HG03378 (cell line): ENCODE results near the gene PAPSS2.
"Not testable (repeated sequence)": the region's sequence is repeated elsewhere in the genome, so short reads cannot be mapped to it uniquely, and the experiment has no call there.

Source experiments
- ATAC-seq: cut with Tn5 transposase; IDR thresholded peaks from one replicate; pipeline ENCODE4 v1.9.1; 2021; ENCODE audit warnings: mild to moderate bottlenecking, moderate library complexity; ENCODE audit not compliant: unreplicated experiment

Gene PAPSS2

DNA sequence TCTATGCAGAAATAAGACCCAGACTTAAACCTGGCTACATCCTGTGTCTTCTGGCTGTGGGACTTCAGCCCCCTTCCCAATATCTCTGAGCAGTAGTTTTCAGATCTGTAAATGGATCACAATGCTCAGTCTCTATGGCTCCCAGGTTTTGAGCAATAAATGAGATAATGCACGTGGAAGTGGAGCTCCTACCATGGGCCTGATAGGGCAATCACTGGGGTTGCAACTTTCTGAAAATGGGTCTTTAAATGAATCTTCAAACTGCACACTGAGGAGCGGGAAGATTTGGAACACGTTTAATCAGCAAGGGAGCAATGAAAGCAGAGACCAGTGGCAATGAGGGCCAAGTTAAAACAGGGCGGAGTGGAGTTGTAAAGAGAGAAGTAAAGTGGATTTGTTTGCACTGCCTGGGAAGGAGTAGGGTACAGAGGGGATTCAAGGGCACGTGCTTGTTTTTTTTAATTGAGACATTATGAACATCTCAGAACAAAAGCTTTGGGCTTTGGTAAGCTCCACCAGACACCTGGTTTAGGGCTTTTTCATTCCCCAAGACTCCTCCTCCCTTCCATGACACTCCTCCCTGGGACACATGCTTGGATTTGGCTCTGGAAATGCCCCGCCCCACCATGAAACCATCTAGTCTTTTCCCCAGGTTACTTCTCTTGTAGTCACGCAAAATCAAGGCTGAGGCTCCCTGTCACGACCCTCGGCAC lies 42.7 kb downstream of the PAPSS2 start:
- no peak for ATAC-seq

DNA sequence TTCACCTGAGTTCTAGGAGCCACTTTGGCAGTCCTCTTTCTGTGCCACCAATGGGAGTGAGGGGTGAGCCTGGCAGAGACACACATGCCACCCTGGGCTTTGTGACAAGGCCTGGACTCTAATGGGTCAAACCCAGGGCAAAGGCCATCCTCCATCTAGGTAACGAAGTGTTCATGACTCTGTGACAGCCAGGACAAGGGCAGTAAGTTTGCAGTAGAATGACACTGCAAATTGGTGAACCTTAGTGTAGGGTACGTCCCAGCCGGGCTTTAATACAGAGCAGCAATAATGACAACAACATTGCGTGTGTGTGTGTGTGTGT lies 43.3 kb downstream of the PAPSS2 start:
- ATAC-seq, result no peak

DNA sequence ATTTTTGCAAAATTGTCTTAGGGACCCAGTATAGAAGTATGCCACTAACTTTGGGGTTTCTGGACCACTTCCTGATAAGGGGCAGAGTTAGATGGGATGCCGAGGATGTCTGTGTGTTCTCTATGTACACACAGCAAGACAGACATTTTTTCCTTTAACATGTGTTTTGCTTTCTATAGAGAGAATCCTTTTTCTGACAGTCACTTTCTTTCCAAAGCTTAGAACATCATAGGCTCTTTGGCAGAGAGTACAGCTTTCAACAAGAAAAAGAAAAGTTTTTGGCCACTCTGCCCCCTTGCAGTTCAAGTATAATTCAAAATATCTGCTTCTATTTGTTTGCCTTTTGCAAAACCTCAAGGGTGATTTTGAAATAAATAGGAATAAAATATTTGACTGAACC lies 44.1 kb downstream of the PAPSS2 start:
- no peak for ATAC-seq

DNA sequence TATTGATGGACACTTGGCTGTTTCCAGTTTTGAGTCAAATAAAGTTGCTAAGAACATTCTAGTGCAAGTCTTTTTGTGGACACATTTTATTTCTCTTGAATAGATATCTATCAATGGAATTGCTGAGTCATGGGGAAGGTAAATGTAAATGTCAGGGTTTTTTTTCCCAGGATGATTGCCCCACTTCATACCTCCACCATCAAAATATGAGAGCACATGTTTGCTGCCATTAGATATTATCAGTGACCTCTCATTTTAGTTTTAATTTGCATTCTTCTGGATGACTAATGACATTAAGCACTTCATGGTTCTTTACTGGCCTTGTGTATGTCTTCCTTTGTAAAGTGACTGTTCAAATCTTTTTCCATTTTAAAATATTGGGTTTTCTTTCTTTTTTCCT lies 45.7 kb downstream of the PAPSS2 start:
- no peak for ATAC-seq

DNA sequence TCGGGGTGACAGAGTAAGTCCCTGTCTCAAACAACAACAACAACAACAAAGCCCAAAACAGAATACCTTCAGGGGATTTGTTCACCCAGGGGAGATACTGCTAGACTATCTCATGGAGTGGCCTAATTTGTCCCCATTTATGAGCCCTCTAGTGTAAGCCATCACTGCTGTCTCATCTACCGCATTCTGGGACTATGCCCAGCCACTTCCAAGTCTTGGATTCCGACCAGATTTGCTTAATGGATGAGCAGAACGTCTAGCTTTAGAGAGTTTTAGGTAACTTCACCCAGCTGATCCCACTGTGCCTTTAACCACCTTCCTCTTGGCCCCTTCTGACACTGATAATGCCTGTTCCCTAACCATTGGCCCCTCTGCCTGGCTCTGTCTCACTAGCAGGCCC lies 47.1 kb downstream of the PAPSS2 start:
- ATAC-seq, result no peak

DNA sequence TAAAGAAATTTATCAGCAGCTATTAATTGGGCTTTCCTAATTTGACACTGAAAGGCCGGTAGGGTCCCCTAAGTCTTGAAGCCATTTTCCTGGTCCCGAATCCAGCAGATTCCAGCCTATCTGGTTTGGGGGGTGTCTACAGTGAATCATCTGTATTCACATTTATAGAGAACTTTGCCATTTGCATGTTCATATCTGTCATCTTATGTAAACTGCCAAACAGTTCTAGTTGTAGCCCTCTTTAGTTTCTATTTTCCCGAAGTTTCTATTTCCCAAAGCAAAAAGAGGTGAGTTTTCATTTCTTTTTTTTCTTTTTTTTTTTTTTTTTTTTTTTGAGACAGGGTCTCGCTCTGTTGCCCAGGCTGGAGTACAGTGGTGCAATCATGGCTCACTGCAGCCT lies 47.6 kb downstream of the PAPSS2 start:
- no peak for ATAC-seq

DNA sequence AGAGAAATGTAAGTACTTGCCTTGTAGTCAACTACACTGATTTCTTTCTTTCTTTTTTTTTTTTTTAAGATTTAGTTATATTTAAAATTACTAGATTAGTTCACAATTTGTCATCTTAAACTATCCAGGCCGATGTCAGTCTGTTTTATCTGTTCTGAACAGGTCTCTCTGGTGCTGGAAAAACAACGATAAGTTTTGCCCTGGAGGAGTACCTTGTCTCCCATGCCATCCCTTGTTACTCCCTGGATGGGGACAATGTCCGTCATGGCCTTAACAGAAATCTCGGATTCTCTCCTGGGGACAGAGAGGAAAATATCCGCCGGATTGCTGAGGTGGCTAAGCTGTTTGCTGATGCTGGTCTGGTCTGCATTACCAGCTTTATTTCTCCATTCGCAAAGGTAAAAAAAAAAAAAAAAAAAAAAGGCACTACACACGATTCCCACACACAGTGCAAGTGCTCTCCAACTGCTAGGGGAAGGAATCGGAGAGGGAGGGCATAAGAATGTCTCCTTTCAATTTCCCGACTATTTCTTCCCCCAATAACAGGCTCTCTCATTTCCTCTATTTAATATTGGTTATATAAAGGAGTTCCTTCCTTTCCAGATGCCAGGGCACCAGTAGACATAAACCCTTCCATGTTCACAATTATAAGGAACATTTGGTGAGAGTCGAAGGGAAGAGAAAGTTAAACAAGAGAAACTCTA lies 53.4 kb downstream of the PAPSS2 start:
- no peak for ATAC-seq

DNA sequence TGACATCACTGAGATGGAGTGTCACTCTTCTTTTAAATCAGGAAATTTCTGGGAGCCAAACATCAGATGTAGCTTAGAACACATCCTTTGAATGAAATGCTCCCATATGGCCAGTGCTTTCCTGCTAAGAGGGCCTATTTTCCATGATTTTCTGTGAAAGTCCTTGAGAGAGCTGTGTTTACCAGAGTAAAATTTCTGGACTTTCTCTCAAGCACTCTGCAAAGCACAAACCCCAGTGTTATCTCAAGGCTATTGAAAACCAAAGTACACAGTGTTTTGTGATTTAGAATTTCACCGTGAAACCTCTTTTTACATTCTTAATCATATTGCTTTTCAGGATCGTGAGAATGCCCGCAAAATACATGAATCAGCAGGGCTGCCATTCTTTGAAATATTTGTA lies 54.0 kb downstream of the PAPSS2 start:
- ATAC-seq, result no peak

DNA sequence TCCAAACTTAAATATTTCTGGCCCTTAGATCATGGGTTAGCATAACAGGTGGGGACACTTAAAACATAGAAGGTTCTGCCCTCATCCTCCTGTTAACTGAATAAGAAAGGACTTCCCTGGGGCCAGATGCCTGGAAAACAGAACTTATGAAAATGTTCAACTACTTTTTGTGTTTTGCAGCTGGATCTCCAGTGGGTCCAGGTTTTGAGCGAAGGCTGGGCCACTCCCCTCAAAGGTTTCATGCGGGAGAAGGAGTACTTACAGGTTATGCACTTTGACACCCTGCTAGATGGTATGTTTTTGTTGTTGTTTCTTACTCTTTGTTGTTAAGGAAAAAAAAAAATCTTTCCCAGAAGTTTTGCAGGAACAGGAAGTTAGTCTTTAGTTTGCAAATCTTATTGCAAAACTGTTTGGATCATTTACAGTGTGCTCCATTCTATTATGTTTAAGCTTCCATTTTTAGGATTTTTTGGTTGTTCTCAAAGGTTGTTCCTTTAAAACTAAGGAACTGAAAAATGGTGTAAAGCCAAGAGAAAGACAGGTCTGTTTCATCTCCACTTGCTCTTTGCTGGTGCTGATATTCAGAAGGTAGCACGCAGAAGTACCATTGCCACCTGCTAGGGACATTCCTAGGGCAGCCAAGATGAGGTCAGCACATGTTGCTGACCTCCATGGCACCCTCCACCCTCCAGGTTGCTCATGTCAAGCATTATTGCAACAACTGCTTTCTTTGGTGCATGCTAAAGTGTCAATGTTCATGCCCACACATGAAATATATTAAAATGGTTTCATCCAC lies 56.1 kb downstream of the PAPSS2 start:
- ATAC-seq, result no peak

DNA sequence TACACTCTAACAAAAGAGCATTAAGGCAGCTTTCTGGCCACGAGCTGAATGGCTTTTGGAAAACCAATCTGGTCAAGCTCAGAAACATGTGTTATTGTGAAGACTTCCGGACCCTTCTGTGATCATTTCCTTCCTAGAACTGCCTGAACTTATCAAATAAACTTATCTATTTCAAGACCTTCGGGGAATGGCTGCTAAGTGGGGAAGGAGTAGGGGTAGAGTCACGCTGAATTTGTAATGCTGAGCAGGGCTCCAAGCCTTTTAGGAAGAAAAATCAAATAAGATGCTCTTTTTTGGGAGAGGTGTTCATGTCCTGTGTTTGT lies 56.6 kb downstream of the PAPSS2 start:
- no peak for ATAC-seq

DNA sequence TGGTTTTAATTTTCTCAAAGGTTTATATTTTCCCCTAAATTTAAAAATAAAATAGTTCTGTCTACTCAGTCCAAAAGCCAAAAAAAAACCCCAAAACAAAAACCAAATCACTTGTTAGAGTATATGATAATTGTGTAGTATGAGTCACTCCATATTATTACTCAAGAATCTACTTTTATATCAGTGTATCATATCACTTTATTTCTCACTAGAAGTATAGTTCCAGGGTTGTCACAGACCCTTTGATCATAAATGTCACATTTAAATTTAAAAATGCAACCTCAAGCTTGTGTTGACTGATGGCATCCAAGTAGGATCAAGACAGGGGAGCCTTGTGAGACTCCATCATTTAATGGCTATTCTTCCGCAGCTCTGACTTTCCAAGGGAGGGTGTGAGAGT lies 61.0 kb downstream of the PAPSS2 start:
- no peak for ATAC-seq

DNA sequence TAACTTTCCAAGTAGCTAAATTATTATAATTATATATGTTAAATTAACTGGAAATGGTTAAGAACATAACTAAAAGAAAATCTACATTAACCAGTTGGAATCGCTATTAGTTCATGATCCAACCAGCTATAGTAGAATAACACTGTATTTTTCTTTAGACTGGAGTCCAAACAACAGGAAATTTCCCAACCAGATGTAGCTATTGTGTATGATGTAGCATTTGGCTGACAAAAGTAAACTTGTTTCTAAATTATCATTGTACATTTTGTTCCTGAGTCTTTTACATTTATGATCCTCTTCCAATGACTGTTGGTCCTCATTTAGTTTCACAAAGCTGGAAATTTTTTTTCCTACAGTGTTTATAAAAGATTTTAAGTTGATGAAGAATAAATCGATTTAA lies 62.1 kb downstream of the PAPSS2 start:
- ATAC-seq, result no peak

DNA sequence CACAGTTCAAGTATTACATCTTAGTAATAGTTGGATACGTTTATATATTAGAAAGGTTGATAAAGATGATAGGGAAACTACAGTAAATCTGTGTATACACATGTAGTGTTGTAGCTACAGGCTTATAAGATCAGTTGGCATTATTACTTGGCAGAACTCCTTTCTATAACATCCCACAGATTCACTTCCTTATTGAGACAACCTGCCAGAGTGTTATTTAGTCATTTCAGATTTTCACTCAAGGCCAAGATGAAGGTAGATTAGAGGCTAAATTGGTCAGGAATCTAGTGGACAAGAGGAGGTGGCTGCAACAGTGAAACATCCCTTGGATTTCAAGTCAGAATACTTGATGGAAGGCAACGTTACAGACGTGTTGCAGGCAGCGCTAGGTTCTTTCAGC lies 63.0 kb downstream of the PAPSS2 start:
- ATAC-seq, result no peak

DNA sequence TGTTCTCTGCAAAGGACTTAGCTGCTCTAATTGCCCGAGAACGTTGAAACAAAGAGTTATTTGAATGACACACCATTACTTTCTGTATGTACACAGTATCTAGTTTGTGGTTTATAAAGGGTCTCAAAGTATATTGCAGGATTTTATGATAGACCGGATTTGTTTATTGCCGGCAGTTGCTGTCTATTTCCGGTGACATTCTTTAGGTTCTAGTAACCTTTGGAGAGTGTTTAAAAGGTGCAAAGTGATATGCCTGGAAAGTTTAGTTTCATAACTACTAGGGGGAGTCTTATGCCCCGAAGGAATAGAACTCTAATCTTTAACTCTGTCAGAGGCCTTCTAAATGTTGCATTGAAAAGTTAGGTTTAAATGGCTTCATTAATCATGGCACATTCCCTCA lies 63.8 kb downstream of the PAPSS2 start:
- no peak for ATAC-seq

DNA sequence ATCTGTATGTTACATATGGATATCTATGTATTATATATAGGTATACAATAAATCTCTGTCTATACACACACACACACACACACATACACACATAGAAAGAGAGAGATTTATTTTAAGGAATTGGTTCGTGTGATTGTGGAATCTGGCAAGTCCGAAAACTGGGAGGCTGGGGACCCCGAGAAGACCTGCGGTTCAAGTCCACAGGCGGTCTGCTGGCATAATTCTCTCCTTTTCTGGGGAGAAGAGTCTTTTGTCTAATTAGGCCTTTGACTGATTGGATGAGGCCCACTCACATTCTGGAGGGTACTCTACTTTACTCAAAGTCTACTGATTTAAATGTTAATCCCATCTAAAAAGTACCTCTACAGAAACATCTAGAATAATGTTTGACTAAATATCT lies 65.1 kb downstream of the PAPSS2 start:
- no peak for ATAC-seq

DNA sequence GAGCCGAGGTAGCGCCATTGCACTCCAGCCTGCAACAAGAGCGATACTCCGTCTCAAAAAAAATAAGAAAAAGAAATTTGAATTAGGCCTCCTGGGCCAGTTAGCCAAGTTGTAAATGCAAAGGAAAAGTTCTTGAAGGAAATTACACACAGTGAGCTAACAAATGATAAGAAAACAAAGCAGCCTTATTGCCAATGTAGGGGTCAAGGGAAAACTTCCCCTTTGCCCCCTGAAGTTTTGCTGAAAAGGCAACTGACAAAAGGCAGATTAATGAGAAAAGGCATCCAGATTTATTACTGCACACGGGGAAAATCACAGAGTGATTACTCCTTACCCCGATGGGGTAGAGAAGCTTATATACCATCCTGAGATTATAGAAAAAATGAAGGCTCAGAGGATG lies 70.3 kb downstream of the PAPSS2 start:
- no peak for ATAC-seq

DNA sequence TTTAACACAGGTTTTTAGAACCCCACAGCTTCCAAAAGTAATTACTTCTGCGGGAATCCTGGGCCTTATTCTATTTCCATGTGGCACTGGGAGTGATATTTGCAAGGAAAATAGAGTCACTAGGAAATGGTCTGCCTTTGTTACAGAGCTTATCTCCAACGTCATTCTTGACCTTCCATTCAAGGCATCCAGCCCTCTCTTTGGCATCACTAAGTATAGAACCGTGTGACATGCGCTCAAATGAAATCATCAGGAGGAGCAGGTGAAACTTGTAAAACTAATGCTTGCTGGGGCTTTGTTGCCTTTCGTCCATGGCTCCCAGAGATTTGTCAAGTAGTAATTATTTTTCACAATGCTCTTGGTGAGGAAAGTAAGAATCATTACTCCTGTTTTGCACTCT lies 73.4 kb downstream of the PAPSS2 start:
- no peak for ATAC-seq

DNA sequence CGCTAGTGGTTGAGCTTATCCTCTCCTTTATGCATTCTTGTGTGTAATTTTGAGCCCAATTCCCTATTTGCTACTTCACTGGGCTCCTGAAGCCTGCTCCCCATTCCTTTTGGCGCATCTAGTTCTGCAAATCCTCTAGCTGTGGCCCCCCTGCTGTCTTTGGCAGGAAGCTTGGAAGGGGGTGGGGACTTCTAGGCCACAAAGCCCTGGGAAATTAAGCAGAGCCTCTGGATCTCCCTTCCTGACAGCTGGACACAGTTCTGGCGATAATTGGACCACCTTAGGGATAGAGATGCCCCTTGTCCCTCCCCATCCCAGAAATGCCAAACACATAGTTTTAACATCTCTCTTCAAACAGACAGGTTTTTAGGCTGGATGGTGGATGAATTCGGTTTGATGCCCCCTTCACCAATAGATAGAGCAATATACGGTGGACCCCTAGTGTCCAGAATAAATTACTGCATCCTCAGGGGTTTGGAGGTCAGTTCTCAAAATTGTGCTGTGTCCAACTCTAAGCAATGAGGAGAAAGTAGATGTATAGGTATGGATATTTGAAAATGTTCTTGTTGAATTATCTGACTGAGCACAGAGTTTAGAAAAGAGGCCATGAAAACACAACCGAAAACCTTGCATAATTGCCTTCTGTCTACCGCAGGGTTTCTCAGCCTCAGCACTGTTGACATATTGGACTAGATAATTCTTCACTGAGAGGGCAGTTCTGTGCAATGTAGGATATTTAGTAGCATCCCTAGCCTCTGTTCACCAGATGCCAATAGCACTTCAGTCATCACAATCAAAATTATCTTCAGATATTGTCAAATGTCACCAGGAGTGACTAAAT lies 75.5 kb downstream of the PAPSS2 start:
- no peak for ATAC-seq

DNA sequence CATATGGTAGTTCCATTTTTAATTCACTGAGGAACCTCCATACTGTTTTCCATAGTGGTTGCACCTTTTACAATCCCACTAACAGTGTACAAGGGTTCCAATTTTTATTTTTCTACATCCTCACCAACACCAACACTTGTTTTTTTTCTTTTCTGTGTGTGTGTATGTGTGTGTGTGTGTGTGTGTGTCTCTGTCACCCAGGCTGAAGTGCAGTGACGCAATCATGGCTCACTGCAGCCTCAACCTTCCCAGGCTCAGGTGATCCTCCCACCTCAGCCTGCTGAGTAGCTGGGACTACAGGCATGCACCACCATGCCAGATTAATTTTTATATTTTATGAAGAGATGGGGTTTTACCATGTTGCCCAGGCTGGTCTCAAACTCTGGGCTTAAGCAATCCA lies 78.6 kb downstream of the PAPSS2 start:
- ATAC-seq, result not testable (repeated sequence)

DNA sequence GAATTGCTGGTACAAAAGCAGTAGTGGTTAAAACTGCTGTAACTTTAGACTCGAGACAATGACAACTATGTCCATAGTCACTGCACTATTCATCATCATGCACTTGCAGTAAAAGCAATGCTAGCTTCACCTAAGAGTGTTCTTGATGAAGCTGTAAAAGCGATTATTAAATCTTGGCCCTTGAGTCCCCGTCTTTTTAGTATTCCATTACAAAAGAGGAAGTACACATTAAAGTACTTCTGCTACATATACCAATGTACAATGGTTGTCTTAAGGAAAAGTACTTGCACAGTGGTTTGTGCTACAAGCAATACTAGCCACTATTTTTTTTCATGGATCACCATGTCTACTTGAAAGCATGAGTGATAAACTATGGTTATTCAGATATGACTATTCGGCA lies 80.0 kb downstream of the PAPSS2 start:
- no peak for ATAC-seq

DNA sequence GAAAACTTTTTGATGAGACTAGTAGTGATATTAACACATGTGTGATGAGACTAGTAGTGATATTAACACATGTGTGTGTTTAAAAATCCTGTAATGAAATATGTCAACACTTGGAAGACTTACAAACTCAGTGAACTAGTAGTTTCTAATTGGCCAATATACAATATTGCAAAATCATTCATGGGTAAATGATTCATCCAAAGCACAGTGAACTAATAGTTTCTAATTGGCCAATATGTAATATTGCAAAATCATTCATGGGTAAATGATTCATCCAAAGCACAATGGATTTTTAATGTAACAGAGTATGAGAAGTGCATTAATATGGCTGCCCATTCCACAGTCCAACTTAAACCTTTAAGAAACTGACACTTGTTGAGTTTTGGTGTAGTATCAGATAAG lies 80.6 kb downstream of the PAPSS2 start:
- ATAC-seq, result no peak
